K562 (cell line): ENCODE data around the gene STOX2.

Experiments
- EGR1 ChIP-seq: fragments of 450-650 bp; conservative IDR thresholded peaks from 2 replicates; pipeline ENCODE4 v1.6.1; 2017; ENCODE audit warnings: mild to moderate bottlenecking
- ELF4 ChIP-seq: fragments of 450-650 bp; formaldehyde crosslinking; IDR thresholded peaks from 2 replicates; pipeline ENCODE4 v1.4.0; 2022; ENCODE audit warnings: missing genetic modification characterization
- JUNB ChIP-seq: fragments of 450-650 bp; formaldehyde crosslinking; conservative IDR thresholded peaks from 2 replicates; pipeline ENCODE4 v1.4.0; 2020; ENCODE audit warnings: mild to moderate bottlenecking
- KLF6 ChIP-seq: fragments of 250-450 bp; sonication (Bioruptor Pico); IDR thresholded peaks from 2 replicates; pipeline ENCODE4 v1.4.0; 2020; ENCODE audit warnings: mild to moderate bottlenecking, moderate library complexity, borderline replicate concordance
- PHB ChIP-seq: fragments of 250-450 bp; sonication (Bioruptor Pico); IDR thresholded peaks from 2 replicates; pipeline ENCODE4 v1.5.0; 2021
- RFX5 ChIP-seq: IDR thresholded peaks from 2 replicates; pipeline ENCODE4 v1.6.1; 2011; ENCODE audit warnings: low read depth, mild to moderate bottlenecking, improper control_type of control experiment, low read length
- THRAP3 ChIP-seq: fragments of 450-650 bp; IDR thresholded peaks from 2 replicates; pipeline ENCODE4 v1.6.1; 2016; ENCODE audit warnings: mild to moderate bottlenecking, inconsistent platforms, borderline replicate concordance
- YBX1 ChIP-seq: fragments of 450-650 bp; IDR thresholded peaks from 2 replicates; pipeline ENCODE4 v1.7.1; 2016; ENCODE audit warnings: mild to moderate bottlenecking
- ZBTB17 ChIP-seq: fragments of 450-650 bp; formaldehyde crosslinking; IDR thresholded peaks from 2 replicates; pipeline ENCODE4 v1.4.0; 2020; ENCODE audit warnings: mild to moderate bottlenecking
- ZNF740 ChIP-seq, 3 experiments: fragments of 200-800 bp in 1 of 3; sonication (Bioruptor generic) in 1 of 3; sonication (generic) in 1 of 3; formaldehyde crosslinking in 1 of 3; IDR thresholded peaks; 2 replicates each; pipeline versions ENCODE4 v1.6.1 to v1.8.0; 2016 to 2022; ENCODE audit warnings: mild to moderate bottlenecking in 2 of 3, missing compliant biosample characterization in 2 of 3, missing genetic modification characterization in 2 of 3, missing genetic modification reagents in 1 of 3
- TF ChIP-seq, protein P1 (sequence below), 3 experiments: IDR thresholded peaks in 2 of 3; conservative IDR thresholded peaks in 1 of 3; 2 replicates each; pipeline ENCODE4 v1.5.1; 2011 to 2012; ENCODE audit warnings: low read length in 3 of 3, mild to moderate bottlenecking in 3 of 3, control low read depth in 2 of 3, improper control_type of control experiment in 1 of 3, inconsistent platforms in 1 of 3, low read depth in 1 of 3, mixed read lengths in 1 of 3, moderate library complexity in 1 of 3; ENCODE audit not compliant: insufficient read depth in 2 of 3
- TF ChIP-seq, protein P2 (sequence below), 2 experiments: fragments of 450-650 bp; formaldehyde crosslinking in 1 of 2; IDR thresholded peaks; 2 replicates each; pipeline versions ENCODE4 v1.4.0 to v1.6.1; 2014 to 2020; ENCODE audit warnings: mild to moderate bottlenecking in 2 of 2, borderline replicate concordance in 1 of 2, low read depth in 1 of 2

- no peak for TF ChIP-seq ZNF740 (CRISPR knock-in tag; IDR thresholded peaks at IDR 0.05)
- no peak for TF ChIP-seq ZNF740 (tag; IDR thresholded peaks at IDR 0.05)
- TF ChIP-seq, protein P1, sequence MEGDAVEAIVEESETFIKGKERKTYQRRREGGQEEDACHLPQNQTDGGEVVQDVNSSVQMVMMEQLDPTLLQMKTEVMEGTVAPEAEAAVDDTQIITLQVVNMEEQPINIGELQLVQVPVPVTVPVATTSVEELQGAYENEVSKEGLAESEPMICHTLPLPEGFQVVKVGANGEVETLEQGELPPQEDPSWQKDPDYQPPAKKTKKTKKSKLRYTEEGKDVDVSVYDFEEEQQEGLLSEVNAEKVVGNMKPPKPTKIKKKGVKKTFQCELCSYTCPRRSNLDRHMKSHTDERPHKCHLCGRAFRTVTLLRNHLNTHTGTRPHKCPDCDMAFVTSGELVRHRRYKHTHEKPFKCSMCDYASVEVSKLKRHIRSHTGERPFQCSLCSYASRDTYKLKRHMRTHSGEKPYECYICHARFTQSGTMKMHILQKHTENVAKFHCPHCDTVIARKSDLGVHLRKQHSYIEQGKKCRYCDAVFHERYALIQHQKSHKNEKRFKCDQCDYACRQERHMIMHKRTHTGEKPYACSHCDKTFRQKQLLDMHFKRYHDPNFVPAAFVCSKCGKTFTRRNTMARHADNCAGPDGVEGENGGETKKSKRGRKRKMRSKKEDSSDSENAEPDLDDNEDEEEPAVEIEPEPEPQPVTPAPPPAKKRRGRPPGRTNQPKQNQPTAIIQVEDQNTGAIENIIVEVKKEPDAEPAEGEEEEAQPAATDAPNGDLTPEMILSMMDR (IDR thresholded peaks at IDR 0.05 in 2 of 3, conservative IDR thresholded peaks at IDR 0.05 in 1 of 3; ENCODE audit: insufficient read depth in 2 of 3, low read depth in 1 of 3, low read length in 3 of 3), result no peak
- no peak for TF ChIP-seq ELF4 (CRISPR knock-in tag)
- no peak for TF ChIP-seq ZBTB17
- TF ChIP-seq EGR1, result no peak
- TF ChIP-seq JUNB (CRISPR knock-in tag), result no peak
- TF ChIP-seq RFX5, result no peak
- TF ChIP-seq THRAP3, result no peak
- no peak for TF ChIP-seq YBX1
- no peak for TF ChIP-seq PHB (CRISPR knock-in tag)
- TF ChIP-seq, protein P2, sequence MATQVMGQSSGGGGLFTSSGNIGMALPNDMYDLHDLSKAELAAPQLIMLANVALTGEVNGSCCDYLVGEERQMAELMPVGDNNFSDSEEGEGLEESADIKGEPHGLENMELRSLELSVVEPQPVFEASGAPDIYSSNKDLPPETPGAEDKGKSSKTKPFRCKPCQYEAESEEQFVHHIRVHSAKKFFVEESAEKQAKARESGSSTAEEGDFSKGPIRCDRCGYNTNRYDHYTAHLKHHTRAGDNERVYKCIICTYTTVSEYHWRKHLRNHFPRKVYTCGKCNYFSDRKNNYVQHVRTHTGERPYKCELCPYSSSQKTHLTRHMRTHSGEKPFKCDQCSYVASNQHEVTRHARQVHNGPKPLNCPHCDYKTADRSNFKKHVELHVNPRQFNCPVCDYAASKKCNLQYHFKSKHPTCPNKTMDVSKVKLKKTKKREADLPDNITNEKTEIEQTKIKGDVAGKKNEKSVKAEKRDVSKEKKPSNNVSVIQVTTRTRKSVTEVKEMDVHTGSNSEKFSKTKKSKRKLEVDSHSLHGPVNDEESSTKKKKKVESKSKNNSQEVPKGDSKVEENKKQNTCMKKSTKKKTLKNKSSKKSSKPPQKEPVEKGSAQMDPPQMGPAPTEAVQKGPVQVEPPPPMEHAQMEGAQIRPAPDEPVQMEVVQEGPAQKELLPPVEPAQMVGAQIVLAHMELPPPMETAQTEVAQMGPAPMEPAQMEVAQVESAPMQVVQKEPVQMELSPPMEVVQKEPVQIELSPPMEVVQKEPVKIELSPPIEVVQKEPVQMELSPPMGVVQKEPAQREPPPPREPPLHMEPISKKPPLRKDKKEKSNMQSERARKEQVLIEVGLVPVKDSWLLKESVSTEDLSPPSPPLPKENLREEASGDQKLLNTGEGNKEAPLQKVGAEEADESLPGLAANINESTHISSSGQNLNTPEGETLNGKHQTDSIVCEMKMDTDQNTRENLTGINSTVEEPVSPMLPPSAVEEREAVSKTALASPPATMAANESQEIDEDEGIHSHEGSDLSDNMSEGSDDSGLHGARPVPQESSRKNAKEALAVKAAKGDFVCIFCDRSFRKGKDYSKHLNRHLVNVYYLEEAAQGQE (IDR thresholded peaks at IDR 0.05; ENCODE audit: borderline replicate concordance), result no peak
- TF ChIP-seq, protein P2 (CRISPR knock-in tag; IDR thresholded peaks at IDR 0.05; ENCODE audit: low read depth), result no peak
- no peak for TF ChIP-seq KLF6 (CRISPR knock-in tag)
Measured at GRCh38 chr4:183918696-183919095, 13.6 kb downstream of the STOX2 start.
